Neural progenitor cell (in vitro differentiated cells): ENCODE measurements around the gene BMPER.

ENCODE experiments used
- EZH2phosphoT487 ChIP-seq: fragments of 200-600 bp; sonication (generic); IDR thresholded peaks from 2 replicates; pipeline ENCODE4 v1.6.1; 2017; ENCODE audit warnings: antibody characterized with exemption
- TF ChIP-seq, protein P1 (sequence below): fragments of 200-600 bp; sonication (generic); IDR thresholded peaks from 2 replicates; pipeline ENCODE4 v1.5.1; 2017; ENCODE audit warnings: antibody characterized with exemption, mild to moderate bottlenecking

GRCh38 chr7:34192906-34193305 lies 287.6 kb downstream of the BMPER start:
- TF ChIP-seq, protein P1, sequence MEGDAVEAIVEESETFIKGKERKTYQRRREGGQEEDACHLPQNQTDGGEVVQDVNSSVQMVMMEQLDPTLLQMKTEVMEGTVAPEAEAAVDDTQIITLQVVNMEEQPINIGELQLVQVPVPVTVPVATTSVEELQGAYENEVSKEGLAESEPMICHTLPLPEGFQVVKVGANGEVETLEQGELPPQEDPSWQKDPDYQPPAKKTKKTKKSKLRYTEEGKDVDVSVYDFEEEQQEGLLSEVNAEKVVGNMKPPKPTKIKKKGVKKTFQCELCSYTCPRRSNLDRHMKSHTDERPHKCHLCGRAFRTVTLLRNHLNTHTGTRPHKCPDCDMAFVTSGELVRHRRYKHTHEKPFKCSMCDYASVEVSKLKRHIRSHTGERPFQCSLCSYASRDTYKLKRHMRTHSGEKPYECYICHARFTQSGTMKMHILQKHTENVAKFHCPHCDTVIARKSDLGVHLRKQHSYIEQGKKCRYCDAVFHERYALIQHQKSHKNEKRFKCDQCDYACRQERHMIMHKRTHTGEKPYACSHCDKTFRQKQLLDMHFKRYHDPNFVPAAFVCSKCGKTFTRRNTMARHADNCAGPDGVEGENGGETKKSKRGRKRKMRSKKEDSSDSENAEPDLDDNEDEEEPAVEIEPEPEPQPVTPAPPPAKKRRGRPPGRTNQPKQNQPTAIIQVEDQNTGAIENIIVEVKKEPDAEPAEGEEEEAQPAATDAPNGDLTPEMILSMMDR, result no peak
- no peak for TF ChIP-seq EZH2phosphoT487
